Spleen (tissue), 7 donors: Measurements from ENCODE around the gene DDR2.

Experiments used
- CTCF ChIP-seq, 11 experiments: fragments of 200-600 bp in 7 of 11; fragments of 450-650 bp in 4 of 11; sonication (generic) in 4 of 11; IDR thresholded peaks in 8 of 11; conservative IDR thresholded peaks in 3 of 11; 1 replicate in 7 of 11; 2 replicates in 4 of 11; pipeline versions ENCODE4 v1.4.0 to v1.8.0; 2016 to 2021; ENCODE audit warnings: antibody characterized with exemption in 11 of 11, inconsistent platforms in 4 of 11, mild to moderate bottlenecking in 1 of 11
- POLR2A ChIP-seq, 3 donors: fragments of 450-650 bp; IDR thresholded peaks; one replicate each; pipeline ENCODE4 v1.5.1; 2017; ENCODE audit warnings: antibody characterized with exemption in 3 of 3, mild to moderate bottlenecking in 1 of 3
- POLR2AphosphoS5 ChIP-seq, 3 donors: sonication (generic); formaldehyde crosslinking; IDR thresholded peaks; one replicate each; pipeline ENCODE4 v1.5.1; 2017; ENCODE audit warnings: antibody characterized with exemption in 3 of 3
- donor health status: DM: no; HTN: no; CAD: no; lungs with moderate emphysema.
- donor health status: DM: no; HTN: no; CAD: no.
- donor health status: DM: no; HTN: no; CAD: no.

GRCh38 chr1:162823771-162824525 is 191.7 kb downstream of the DDR2 start:
- TF ChIP-seq CTCF (IDR thresholded peaks at IDR 0.05 in 8 of 11, conservative IDR thresholded peaks at IDR 0.05 in 3 of 11) = no peak
- no peak for TF ChIP-seq POLR2A (IDR thresholded peaks at IDR 0.05)
- TF ChIP-seq POLR2AphosphoS5 (IDR thresholded peaks at IDR 0.05) = no peak
